CD4-positive, alpha-beta T cell treated with Interleukin-2 at 100 ng/mL for 4 hours (primary cell): Measurements from ENCODE around the gene APOL1.
A peak's percentile ranks its signal among the peaks of the same experiment; 100 is the strongest.

Source experiments
- DNase-seq: peaks from one replicate; pipeline ENCODE4 v3.0.0-alpha.2; 2020; ENCODE audit warnings: low spot score

APOL1 gene

GRCh38 chr22:36293606-36294292 is 40.8 kb downstream of the APOL1 start:
- DNase-seq: no peak

- DNase-seq: no peak
Observed at GRCh38 chr22:36294293-36294620, 41.3 kb downstream of the APOL1 start.

- no peak for DNase-seq
Observed at GRCh38 chr22:36294801-36295200, 41.9 kb downstream of the APOL1 start.

GRCh38 chr22:36295247-36295646 is 42.3 kb downstream of the APOL1 start:
- no peak for DNase-seq

GRCh38 chr22:36296690-36297089 is 43.8 kb downstream of the APOL1 start:
- no peak for DNase-seq

GRCh38 chr22:36297568-36297967 is 44.6 kb downstream of the APOL1 start:
- DNase-seq: no peak

GRCh38 chr22:36298118-36298517 is 45.2 kb downstream of the APOL1 start:
- no peak for DNase-seq

GRCh38 chr22:36298601-36299000 is 45.7 kb downstream of the APOL1 start:
- DNase-seq: no peak

GRCh38 chr22:36299295-36299694 is 46.4 kb downstream of the APOL1 start:
- no peak for DNase-seq

- no peak for DNase-seq
Observed at GRCh38 chr22:36299911-36300310, 47.0 kb downstream of the APOL1 start.

- DNase-seq: no peak
Observed at GRCh38 chr22:36300396-36301212, 47.7 kb downstream of the APOL1 start.

GRCh38 chr22:36301384-36301828 is 48.5 kb downstream of the APOL1 start:
- DNase-seq: peak; percentile 85

- DNase-seq: no peak
Observed at GRCh38 chr22:36301851-36302250, 48.9 kb downstream of the APOL1 start.

- DNase-seq: no peak
Observed at GRCh38 chr22:36302439-36303114, 49.6 kb downstream of the APOL1 start.

- DNase-seq: no peak
Observed at GRCh38 chr22:36303115-36303467, 50.2 kb downstream of the APOL1 start.

GRCh38 chr22:36303874-36304273 is 50.9 kb downstream of the APOL1 start:
- no peak for DNase-seq

- no peak for DNase-seq
Observed at GRCh38 chr22:36304429-36304828, 51.5 kb downstream of the APOL1 start.

GRCh38 chr22:36305813-36306212 is 52.9 kb downstream of the APOL1 start:
- no peak for DNase-seq

GRCh38 chr22:36306227-36306626 is 53.3 kb downstream of the APOL1 start:
- no peak for DNase-seq

GRCh38 chr22:36308880-36309279 is 55.9 kb downstream of the APOL1 start:
- DNase-seq: no peak

- DNase-seq: no peak
Observed at GRCh38 chr22:36311386-36312085, 58.6 kb downstream of the APOL1 start.

GRCh38 chr22:36315325-36315724 is 62.4 kb downstream of the APOL1 start:
- no peak for DNase-seq

- no peak for DNase-seq
Observed at GRCh38 chr22:36316419-36316818, 63.5 kb downstream of the APOL1 start.
